ENCODE measurements around the gene EGFL7. TPM values are rescaled to one million over a fixed set of nuclear protein-coding genes. Genes with fewer than 3 reads are reported as not detected.

The EGFL7 gene
- total RNA-seq, 1 donor, result 3.3 TPM

DNA sequence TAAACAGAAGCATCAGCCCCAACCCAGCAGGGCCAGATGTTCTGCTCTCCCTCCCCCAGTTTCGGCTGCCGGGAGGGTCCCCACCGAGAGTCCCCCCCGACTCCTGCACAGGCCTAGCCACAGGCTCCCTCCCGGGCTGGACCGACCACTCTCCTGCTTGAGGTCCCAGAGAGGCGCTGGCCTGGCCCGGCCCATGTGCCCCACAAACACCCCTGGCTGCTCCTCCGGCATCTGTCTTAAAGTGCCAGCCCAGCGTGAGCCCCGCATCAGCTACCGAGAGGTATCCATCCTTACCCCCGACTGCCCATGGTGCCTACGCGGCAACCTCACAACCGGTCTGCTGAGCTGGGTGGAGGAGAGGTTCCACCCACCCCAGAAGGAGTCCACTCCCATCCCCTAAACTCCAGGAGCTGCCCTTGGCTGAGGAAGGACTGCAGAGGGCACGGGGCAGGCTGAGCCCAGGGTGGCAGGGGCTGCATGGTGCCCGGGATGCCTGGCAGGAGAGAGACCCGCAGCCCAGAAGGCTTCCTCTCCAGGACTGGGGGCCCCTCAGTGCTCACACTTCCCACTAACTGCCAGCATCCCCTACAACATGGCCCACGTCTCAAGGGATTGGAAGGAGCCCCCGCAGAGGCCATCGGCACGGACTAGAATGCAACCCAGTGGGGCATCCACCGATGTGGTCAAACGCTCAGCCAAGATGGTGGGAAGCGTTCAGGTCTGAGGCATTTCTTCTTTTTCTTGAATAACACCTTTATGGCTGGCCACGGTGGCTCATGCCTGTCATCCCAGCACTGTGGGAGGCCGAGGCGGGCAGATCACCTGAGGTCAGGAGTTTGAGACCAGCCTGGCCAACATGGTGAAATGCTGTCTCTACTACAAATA, 15.6 kb upstream of the EGFL7 start:
- TF ChIP-seq, protein P1, sequence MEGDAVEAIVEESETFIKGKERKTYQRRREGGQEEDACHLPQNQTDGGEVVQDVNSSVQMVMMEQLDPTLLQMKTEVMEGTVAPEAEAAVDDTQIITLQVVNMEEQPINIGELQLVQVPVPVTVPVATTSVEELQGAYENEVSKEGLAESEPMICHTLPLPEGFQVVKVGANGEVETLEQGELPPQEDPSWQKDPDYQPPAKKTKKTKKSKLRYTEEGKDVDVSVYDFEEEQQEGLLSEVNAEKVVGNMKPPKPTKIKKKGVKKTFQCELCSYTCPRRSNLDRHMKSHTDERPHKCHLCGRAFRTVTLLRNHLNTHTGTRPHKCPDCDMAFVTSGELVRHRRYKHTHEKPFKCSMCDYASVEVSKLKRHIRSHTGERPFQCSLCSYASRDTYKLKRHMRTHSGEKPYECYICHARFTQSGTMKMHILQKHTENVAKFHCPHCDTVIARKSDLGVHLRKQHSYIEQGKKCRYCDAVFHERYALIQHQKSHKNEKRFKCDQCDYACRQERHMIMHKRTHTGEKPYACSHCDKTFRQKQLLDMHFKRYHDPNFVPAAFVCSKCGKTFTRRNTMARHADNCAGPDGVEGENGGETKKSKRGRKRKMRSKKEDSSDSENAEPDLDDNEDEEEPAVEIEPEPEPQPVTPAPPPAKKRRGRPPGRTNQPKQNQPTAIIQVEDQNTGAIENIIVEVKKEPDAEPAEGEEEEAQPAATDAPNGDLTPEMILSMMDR (IDR thresholded peaks at IDR 0.05; ENCODE audit: extremely low read depth, low read depth, low read length), result no peak
- Histone ChIP-seq H2AFZ (ENCODE audit: low read length) (no peak overlapping the region), H3K27me3 (ENCODE audit: insufficient read depth, low read length) (peaks cover 16% of the 10 kb centered on the region), H3K36me3 (ENCODE audit: insufficient read depth, low read length) (no peaks in the 10 kb centered on the region), H3K4me1 (ENCODE audit: insufficient read depth, low read length) (no peaks in the 10 kb centered on the region), H3K4me3 (ENCODE audit: insufficient read depth, low read length) (no peak overlapping the region), H3K4me2 (ENCODE audit: insufficient read depth, low read length) (no peak overlapping the region), H4K20me1 (ENCODE audit: insufficient read depth, low read length) (no peaks in the 10 kb centered on the region), H3K27ac (ENCODE audit: low read depth, low read length) (no peak overlapping the region), H3K9me3 (ENCODE audit: low read depth, low read length) (no peaks in the 10 kb centered on the region), H3K79me2 (ENCODE audit: insufficient read depth, low read length) (no peaks in the 10 kb centered on the region)
- DNase-seq (ENCODE audit: insufficient read length, low spot score, missing footprints), result no peak

DNA sequence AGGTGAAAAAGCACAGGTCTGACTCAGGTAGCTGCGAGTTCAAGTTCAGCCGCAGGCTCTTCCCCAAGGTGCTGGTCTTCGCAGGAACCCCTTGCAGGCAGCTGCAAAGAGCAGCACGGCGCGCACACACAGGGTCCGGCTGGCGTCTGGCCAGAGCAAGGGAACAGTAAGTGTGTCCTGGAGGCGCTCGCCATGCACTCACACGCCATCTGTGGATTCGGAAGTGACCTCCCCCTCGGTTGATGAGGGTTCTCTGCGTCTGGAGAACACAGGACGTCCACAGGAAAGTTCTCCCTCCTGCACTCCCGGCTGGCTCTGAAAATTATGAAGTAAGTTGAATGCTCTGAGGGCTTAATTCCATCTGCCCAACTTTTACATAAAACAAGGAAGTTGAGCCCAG, 14.0 kb upstream of the EGFL7 start:
- Histone ChIP-seq H3K79me2 (ENCODE audit: insufficient read depth, low read length) (no peaks in the 10 kb centered on the region), H3K4me2 (ENCODE audit: insufficient read depth, low read length) (no peak overlapping the region), H3K27ac (ENCODE audit: low read depth, low read length) (no peak overlapping the region), H4K20me1 (ENCODE audit: insufficient read depth, low read length) (no peaks in the 10 kb centered on the region), H2AFZ (ENCODE audit: low read length) (no peak overlapping the region), H3K4me1 (ENCODE audit: insufficient read depth, low read length) (no peaks in the 10 kb centered on the region), H3K9me3 (ENCODE audit: low read depth, low read length) (no peaks in the 10 kb centered on the region), H3K4me3 (ENCODE audit: insufficient read depth, low read length) (no peak overlapping the region), H3K36me3 (ENCODE audit: insufficient read depth, low read length) (no peaks in the 10 kb centered on the region), H3K27me3 (ENCODE audit: insufficient read depth, low read length) (peaks cover 5% of the 10 kb centered on the region)
- no peak for DNase-seq (ENCODE audit: insufficient read length, low spot score, missing footprints)
- TF ChIP-seq, protein P1 (IDR thresholded peaks at IDR 0.05; ENCODE audit: extremely low read depth, low read depth, low read length), result no peak

DNA sequence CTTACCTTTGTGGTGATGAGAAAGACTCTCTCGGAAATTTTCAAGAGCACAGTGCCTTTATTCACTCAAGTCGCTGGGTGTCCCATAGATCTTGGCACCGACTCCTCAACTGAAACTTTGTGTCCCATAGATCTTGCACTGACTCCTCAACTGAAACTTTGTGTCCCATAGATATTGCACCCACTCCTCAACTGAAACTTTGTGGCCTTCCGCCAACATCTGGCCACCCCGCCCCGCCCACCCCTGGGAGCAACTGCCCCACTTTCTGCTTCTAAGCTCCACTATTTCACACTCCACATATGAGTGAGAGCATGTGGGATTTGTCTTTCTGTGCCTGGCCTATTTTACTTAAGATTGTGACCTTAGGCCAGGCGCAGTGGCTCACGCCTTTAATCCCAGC, 12.7 kb upstream of the EGFL7 start:
- no peak overlapping the region for H3K27ac ChIP-seq (ENCODE audit: low read depth, low read length)
- H3K27me3 ChIP-seq (ENCODE audit: insufficient read depth, low read length), result no peaks in the 10 kb centered on the region
- H3K36me3 ChIP-seq (ENCODE audit: insufficient read depth, low read length), result no peaks in the 10 kb centered on the region
- H3K4me1 ChIP-seq (ENCODE audit: insufficient read depth, low read length), result no peaks in the 10 kb centered on the region
- TF ChIP-seq, protein P1 (IDR thresholded peaks at IDR 0.05; ENCODE audit: extremely low read depth, low read depth, low read length), result no peak
- DNase-seq (ENCODE audit: insufficient read length, low spot score, missing footprints), result no peak
- no peaks in the 10 kb centered on the region for H4K20me1 ChIP-seq (ENCODE audit: insufficient read depth, low read length)
- H2AFZ ChIP-seq (ENCODE audit: low read length), result no peak overlapping the region
- no peak overlapping the region for H3K4me2 ChIP-seq (ENCODE audit: insufficient read depth, low read length)
- no peaks in the 10 kb centered on the region for H3K9me3 ChIP-seq (ENCODE audit: low read depth, low read length)
- H3K4me3 ChIP-seq (ENCODE audit: insufficient read depth, low read length), result no peak overlapping the region
- no peaks in the 10 kb centered on the region for H3K79me2 ChIP-seq (ENCODE audit: insufficient read depth, low read length)

DNA sequence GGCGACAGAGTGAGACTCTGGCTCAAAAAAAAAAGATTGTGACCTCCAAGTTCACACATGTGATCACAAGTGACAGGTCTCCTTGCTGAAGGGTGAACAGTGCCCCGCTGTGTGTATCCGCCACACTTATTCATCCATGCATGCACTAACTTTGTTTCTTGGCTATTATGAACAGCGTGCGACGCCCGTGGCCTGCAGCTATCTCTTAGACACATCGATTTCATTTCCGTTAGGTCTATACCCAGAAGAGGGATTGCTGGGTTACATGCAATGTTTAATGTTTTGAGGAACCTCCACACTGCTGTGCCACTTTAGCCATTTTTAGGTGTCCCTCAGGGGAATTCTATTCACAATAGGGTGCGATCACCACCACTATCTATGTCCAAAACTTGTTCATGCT, 12.1 kb upstream of the EGFL7 start:
- H3K4me1 ChIP-seq (ENCODE audit: insufficient read depth, low read length), result no peaks in the 10 kb centered on the region

More for the DNA sequence above, 12.1 kb upstream of the EGFL7 start:
- Histone ChIP-seq H3K36me3 (ENCODE audit: insufficient read depth, low read length) (no peaks in the 10 kb centered on the region), H3K9me3 (ENCODE audit: low read depth, low read length) (no peaks in the 10 kb centered on the region), H4K20me1 (ENCODE audit: insufficient read depth, low read length) (no peaks in the 10 kb centered on the region), H3K4me3 (ENCODE audit: insufficient read depth, low read length) (no peak overlapping the region), H2AFZ (ENCODE audit: low read length) (no peak overlapping the region), H3K27ac (ENCODE audit: low read depth, low read length) (no peak overlapping the region), H3K27me3 (ENCODE audit: insufficient read depth, low read length) (no peaks in the 10 kb centered on the region), H3K79me2 (ENCODE audit: insufficient read depth, low read length) (no peaks in the 10 kb centered on the region), H3K4me2 (ENCODE audit: insufficient read depth, low read length) (no peak overlapping the region)
- no peak for DNase-seq (ENCODE audit: insufficient read length, low spot score, missing footprints)
- TF ChIP-seq, protein P1 (IDR thresholded peaks at IDR 0.05; ENCODE audit: extremely low read depth, low read depth, low read length), result no peak
